HCT116 (cell line): ENCODE measurements around the gene GRB10.

ENCODE experiments used
- CTCF ChIP-seq, 3 experiments: fragments of 200-600 bp in 1 of 3; sonication (generic) in 1 of 3; IDR thresholded peaks in 2 of 3; conservative IDR thresholded peaks in 1 of 3; 2 replicates each; pipeline ENCODE4 v1.5.1; 2012 to 2017; ENCODE audit warnings: low read depth in 2 of 3, low read length in 2 of 3, antibody characterized with exemption in 1 of 3, borderline replicate concordance in 1 of 3, control low read depth in 1 of 3, mild to moderate bottlenecking in 1 of 3, mixed read lengths in 1 of 3, mixed run types in 1 of 3, moderate library complexity in 1 of 3; ENCODE audit not compliant: insufficient read depth in 1 of 3
- POLR2A ChIP-seq: IDR thresholded peaks from 2 replicates; pipeline ENCODE4 v1.7.0; 2011; ENCODE audit warnings: borderline replicate concordance; ENCODE audit not compliant: insufficient read depth, insufficient read length; ENCODE audit errors: extremely low read depth
- POLR2AphosphoS5 ChIP-seq: IDR thresholded peaks from 2 replicates; pipeline ENCODE4 v1.6.1; 2011; ENCODE audit warnings: mild to moderate bottlenecking, low read depth, low read length, moderate library complexity
- REST ChIP-seq: IDR thresholded peaks from 2 replicates; pipeline ENCODE4 v1.6.1; 2012; ENCODE audit warnings: low read depth
- SIN3A ChIP-seq: IDR thresholded peaks from 2 replicates; pipeline ENCODE4 v1.6.1; 2012; ENCODE audit warnings: low read depth
- SP1 ChIP-seq: IDR thresholded peaks from 2 replicates; pipeline ENCODE4 v1.6.1; 2012; ENCODE audit warnings: low read depth
- TF ChIP-seq, protein P1 (sequence below): IDR thresholded peaks from 2 replicates; pipeline ENCODE4 v1.6.1; 2012
- TF ChIP-seq, protein P2 (sequence below): IDR thresholded peaks from 2 replicates; pipeline ENCODE4 v1.6.1; 2012

DNA sequence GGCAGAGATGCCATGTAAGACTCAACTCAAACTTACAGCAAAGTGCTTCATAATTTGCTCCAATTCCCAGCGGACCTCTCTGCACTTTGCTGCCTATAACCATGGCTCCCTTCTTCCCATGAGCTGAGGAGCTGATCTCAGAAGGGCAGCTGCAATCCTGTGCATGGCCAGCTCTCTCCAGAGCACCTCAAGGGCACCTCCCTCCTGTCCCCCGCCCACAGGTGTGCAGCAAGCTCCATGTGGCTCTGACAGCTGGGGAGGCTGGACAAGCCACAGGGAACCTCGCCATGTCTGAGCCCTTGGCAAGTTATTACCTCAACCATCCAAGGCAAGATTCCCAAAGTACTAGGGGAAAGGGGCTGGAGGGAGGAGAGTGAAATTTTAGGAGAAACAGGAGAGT, 156.4 kb downstream of the GRB10 start:
- TF ChIP-seq POLR2AphosphoS5 (no peak), SP1 (no peak), SIN3A (no peak), POLR2A (no peak), REST (no peak), CTCF (IDR thresholded peaks at IDR 0.05 in 2 of 3, conservative IDR thresholded peaks at IDR 0.05 in 1 of 3; ENCODE audit: borderline replicate concordance in 1 of 3, insufficient read depth in 1 of 3, low read depth in 2 of 3, low read length in 2 of 3) (no peak)
- TF ChIP-seq, protein P1, sequence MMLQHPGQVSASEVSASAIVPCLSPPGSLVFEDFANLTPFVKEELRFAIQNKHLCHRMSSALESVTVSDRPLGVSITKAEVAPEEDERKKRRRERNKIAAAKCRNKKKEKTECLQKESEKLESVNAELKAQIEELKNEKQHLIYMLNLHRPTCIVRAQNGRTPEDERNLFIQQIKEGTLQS: no peak
- TF ChIP-seq, protein P2, sequence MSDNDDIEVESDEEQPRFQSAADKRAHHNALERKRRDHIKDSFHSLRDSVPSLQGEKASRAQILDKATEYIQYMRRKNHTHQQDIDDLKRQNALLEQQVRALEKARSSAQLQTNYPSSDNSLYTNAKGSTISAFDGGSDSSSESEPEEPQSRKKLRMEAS: no peak
